B cell (primary cell): ENCODE measurements around the gene IRF8. TPM values are rescaled to one million over a fixed set of nuclear protein-coding genes. Genes with fewer than 3 reads are reported as not detected.

Source experiments
- ATAC-seq: fragments of 200-7000 bp; cut with Tn5 transposase; one replicate; pipeline ENCODE4 v1.10.0; 2021; ENCODE audit warnings: low read depth, mild to moderate bottlenecking, moderate number of reproducible peaks, moderate library complexity
- CTCF ChIA-PET: fragments of 350-600 bp; sonication (Branson Sonifier 250); formaldehyde crosslinking; loops from one replicate; lab custom pipeline; 2021; ENCODE audit warnings: antibody characterized with exemption, inconsistent platforms; lab: Charles Lee
- POLR2A ChIA-PET: fragments of 350-600 bp; sonication (Branson Sonifier 250); formaldehyde crosslinking; loops from one replicate; lab custom pipeline; 2021; ENCODE audit warnings: antibody characterized with exemption; lab: Charles Lee
- DNase-seq: peaks from one replicate; pipeline ENCODE4 v3.0.0; 2013
- H2AFZ ChIP-seq: 2 replicates; pipeline ENCODE4 v1.6.1; 2012; ENCODE audit warnings: mild to moderate bottlenecking, low read depth, low read length; ENCODE audit not compliant: insufficient read depth, poor library complexity, severe bottlenecking
- H3K27ac ChIP-seq, 2 donors: 1 replicate in 1 of 2; 2 replicates in 1 of 2; pipeline ENCODE4 v1.5.1; 2012 to 2013; ENCODE audit warnings: low read length in 2 of 2, mild to moderate bottlenecking in 2 of 2, moderate library complexity in 1 of 2
- H3K27me3 ChIP-seq, 4 experiments: fragments of 200-600 bp in 1 of 4; sonication (generic) in 1 of 4; replicated peaks in 1 of 4; 1 replicate in 2 of 4; 2 replicates in 2 of 4; pipeline versions ENCODE4 v1.6.1 to v1.7.0; 2013 to 2016; ENCODE audit warnings: low read length in 3 of 4, mild to moderate bottlenecking in 2 of 4, mixed read lengths in 1 of 4, moderate library complexity in 1 of 4; ENCODE audit not compliant: insufficient read depth in 4 of 4, control insufficient read depth in 3 of 4; ENCODE audit errors: control extremely low read depth in 1 of 4
- H3K36me3 ChIP-seq, 2 experiments: replicated peaks in 1 of 2; 1 replicate in 1 of 2; 2 replicates in 1 of 2; pipeline versions ENCODE4 v1.6.1 to v1.7.1; 2013; ENCODE audit warnings: low read length in 1 of 2; ENCODE audit not compliant: insufficient read depth in 2 of 2, control insufficient read depth in 1 of 2; ENCODE audit errors: control extremely low read depth in 1 of 2, extremely low read depth in 1 of 2
- H3K4me1 ChIP-seq, 2 donors: fragments of 200-600 bp in 1 of 2; sonication (generic) in 1 of 2; 1 replicate in 1 of 2; 2 replicates in 1 of 2; pipeline versions ENCODE4 v1.5.1 to v1.6.1; 2013 to 2017; ENCODE audit warnings: low read length in 2 of 2; ENCODE audit not compliant: control insufficient read depth in 2 of 2, insufficient read depth in 2 of 2
- H3K4me2 ChIP-seq: replicated peaks from 2 replicates; pipeline ENCODE3; 2012; ENCODE audit warnings: mild to moderate bottlenecking, low read depth, low read length; ENCODE audit not compliant: poor library complexity, severe bottlenecking
- H3K4me3 ChIP-seq, 5 experiments: fragments of 200-600 bp in 1 of 5; sonication (generic) in 1 of 5; 1 replicate in 3 of 5; 2 replicates in 2 of 5; pipeline versions ENCODE4 v1.5.1 to v1.7.0; 2011 to 2016; ENCODE audit warnings: low read length in 4 of 5, mild to moderate bottlenecking in 4 of 5, low read depth in 2 of 5, control low read depth in 1 of 5, moderate library complexity in 1 of 5; ENCODE audit not compliant: insufficient read depth in 1 of 5; ENCODE audit errors: control extremely low read depth in 1 of 5, extremely low read depth in 1 of 5
- H3K79me2 ChIP-seq: fragments of 200-600 bp; sonication (generic); one replicate; pipeline ENCODE4 v1.6.0; 2016; ENCODE audit warnings: low read length; ENCODE audit not compliant: control insufficient read depth, insufficient read depth
- H3K9ac ChIP-seq: fragments of 200-600 bp; sonication (generic); 2 replicates; pipeline ENCODE4 v1.6.1; 2017; ENCODE audit warnings: mild to moderate bottlenecking, low read length, moderate library complexity
- H3K9me3 ChIP-seq, 3 donors: one replicate each; pipeline versions ENCODE4 v1.6.1 to v1.7.1; 2013; ENCODE audit warnings: low read length in 2 of 3; ENCODE audit not compliant: control insufficient read depth in 2 of 3, insufficient read depth in 1 of 3; ENCODE audit errors: control extremely low read depth in 1 of 3
- H4K20me1 ChIP-seq: 2 replicates; pipeline ENCODE4 v1.6.0; 2012; ENCODE audit warnings: mild to moderate bottlenecking, low read length; ENCODE audit not compliant: insufficient read depth, control insufficient read depth, poor library complexity, severe bottlenecking
- H3K27ac Mint-ChIP-seq: one replicate; pipeline ENCODE4 v1.8.0; 2021; ENCODE audit warnings: mixed read lengths
- H3K27me3 Mint-ChIP-seq: one replicate; pipeline ENCODE4 v1.8.0; 2021; ENCODE audit warnings: mixed read lengths
- H3K4me1 Mint-ChIP-seq: one replicate; pipeline ENCODE4 v1.8.0; 2021; ENCODE audit warnings: mixed read lengths
- H3K4me3 Mint-ChIP-seq: one replicate; pipeline ENCODE4 v1.8.0; 2021; ENCODE audit warnings: mixed read lengths
- H3K9me3 Mint-ChIP-seq: one replicate; pipeline ENCODE4 v1.8.0; 2022; ENCODE audit warnings: mixed read lengths; ENCODE audit not compliant: insufficient read depth
- EZH2 ChIP-seq: IDR thresholded peaks from 2 replicates; pipeline ENCODE4 v1.6.1; 2012; ENCODE audit warnings: borderline replicate concordance, low read depth, mild to moderate bottlenecking, moderate library complexity, low read length; ENCODE audit not compliant: insufficient read depth, poor library complexity, severe bottlenecking
- WGBS: methylation state at CpG from one replicate; pipeline ENCODE4 v1.1.5; 2013; ENCODE audit warnings: missing lambda C conversion rate; ENCODE audit not compliant: insufficient coverage; 5-methylcytosine and 5-hydroxymethylcytosine counted together
- intact Hi-C: fragments of 100-400 bp; cut with micrococcal nuclease; formaldehyde crosslinking; loops from one replicate; pipeline ENCODE4 v1.10.0; 2022
- polyA plus RNA-seq: library from polyadenylated mRNA; depleted of rRNA; stranded (reverse); fragments of >200 nt; gene quantifications from 2 replicates; pipeline ENCODE4 v1.2.3, GENCODE V29; 2012
- total RNA-seq, 2 donors: library from RNA; stranded (reverse); fragments of 120-200 nt in 1 of 2; gene quantifications; 1 replicate in 1 of 2; 2 replicates in 1 of 2; pipeline versions ENCODE4 v1.2.3 to v1.2.4, GENCODE V29; 2013 to 2022
- TF ChIP-seq, protein P1 (sequence below): fragments of 200-600 bp; IDR thresholded peaks from one replicate; pipeline ENCODE4 v1.8.0; 2022; ENCODE audit warnings: antibody characterized with exemption, mild to moderate bottlenecking

The IRF8 gene
- total and polyA plus RNA-seq, 2 donors (not counting 1 experiment from before 2014, with no cell fraction given) = 309 to 332 TPM

DNA sequence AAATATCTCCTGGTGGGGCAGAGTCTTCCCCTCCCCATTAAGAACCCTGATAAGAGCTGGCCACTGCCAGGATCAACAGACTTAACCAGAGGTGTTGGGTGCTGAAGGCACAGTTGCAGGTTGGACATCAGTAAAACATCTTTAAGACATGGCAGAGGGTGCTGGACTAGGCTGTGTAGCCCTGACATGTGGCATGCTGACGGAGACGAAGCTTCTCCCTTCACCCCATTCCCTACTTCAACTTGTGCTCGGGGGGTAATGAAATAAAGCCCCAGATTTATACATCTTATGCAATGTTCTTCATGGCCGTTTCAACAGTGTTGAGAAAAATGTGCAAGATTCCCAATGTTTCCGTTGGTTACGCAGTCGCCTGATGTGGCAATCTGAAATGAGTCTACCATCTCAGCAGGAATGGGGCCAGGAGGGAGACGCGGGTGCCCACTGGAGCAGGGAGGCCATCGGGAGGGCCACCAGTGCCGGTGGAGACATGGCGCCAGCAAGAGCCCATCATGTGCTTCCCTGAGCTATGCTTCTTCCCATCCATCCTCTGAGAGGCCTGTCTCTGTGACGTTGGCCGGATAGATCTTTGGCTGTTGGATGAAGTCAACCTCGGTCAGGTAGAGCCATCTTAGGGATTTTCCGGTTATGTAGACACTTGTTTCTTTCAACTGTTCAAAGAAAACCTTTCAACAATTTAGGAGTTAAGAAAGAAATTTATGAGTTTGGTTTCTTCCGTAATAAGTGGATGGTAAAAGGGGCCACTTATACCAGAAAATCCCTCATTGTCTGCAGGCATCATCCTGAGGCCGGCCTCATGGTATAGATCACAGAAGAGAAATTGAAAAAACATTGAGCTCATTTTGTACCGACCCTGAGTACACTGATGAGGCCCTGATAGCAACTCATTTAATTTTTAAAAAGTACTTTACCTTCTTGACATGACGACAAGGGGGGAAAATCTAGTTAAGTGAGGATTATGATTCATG lies 6.4 kb downstream of the IRF8 start:
- no peaks in the 10 kb centered on the region for H3K9me3 ChIP-seq
- H3K36me3 ChIP-seq = peaks cover 4 to 96% of the 10 kb centered on the region in 2 experiments
- POLR2A ChIA-PET = interaction anchor here (1.5 kb wide), 1 partner anchor 13 kb away, joined by 3 read pairs; no protein-coding TSS in a partner anchor
- peaks cover 91 to 97% of the 10 kb centered on the region in 2 donors for H3K4me1 ChIP-seq
- peak overlapping the region; percentile 98 for H3K27ac Mint-ChIP-seq
- H3K4me1 Mint-ChIP-seq = peaks cover 95% of the 10 kb centered on the region
- intact Hi-C loops = no loop called here
- H3K4me3 ChIP-seq = peak overlapping the region in 3 of 5 experiments; percentile 11 to 99 (median 31)
- peaks cover 88% of the 10 kb centered on the region for H3K79me2 ChIP-seq
- ATAC-seq = no peak
- peak overlapping the region; percentile 92 for H3K4me3 Mint-ChIP-seq
- peaks cover 25% of the 10 kb centered on the region for H4K20me1 ChIP-seq
- CTCF ChIA-PET = interaction anchor here (0.7 to 13.7 kb wide), 6 partner anchors 11 to 110 kb away, joined by 3 to 143 read pairs (median 4); no protein-coding TSS in a partner anchor
- H3K27me3 ChIP-seq = no peaks in the 10 kb centered on the region
- no peaks in the 10 kb centered on the region for H3K27me3 Mint-ChIP-seq
- TF ChIP-seq, protein P1, sequence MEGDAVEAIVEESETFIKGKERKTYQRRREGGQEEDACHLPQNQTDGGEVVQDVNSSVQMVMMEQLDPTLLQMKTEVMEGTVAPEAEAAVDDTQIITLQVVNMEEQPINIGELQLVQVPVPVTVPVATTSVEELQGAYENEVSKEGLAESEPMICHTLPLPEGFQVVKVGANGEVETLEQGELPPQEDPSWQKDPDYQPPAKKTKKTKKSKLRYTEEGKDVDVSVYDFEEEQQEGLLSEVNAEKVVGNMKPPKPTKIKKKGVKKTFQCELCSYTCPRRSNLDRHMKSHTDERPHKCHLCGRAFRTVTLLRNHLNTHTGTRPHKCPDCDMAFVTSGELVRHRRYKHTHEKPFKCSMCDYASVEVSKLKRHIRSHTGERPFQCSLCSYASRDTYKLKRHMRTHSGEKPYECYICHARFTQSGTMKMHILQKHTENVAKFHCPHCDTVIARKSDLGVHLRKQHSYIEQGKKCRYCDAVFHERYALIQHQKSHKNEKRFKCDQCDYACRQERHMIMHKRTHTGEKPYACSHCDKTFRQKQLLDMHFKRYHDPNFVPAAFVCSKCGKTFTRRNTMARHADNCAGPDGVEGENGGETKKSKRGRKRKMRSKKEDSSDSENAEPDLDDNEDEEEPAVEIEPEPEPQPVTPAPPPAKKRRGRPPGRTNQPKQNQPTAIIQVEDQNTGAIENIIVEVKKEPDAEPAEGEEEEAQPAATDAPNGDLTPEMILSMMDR = no peak
- no peak for TF ChIP-seq EZH2
- no peak overlapping the region for H2AFZ ChIP-seq
- no peak for DNase-seq
- H3K9me3 Mint-ChIP-seq = no peaks in the 10 kb centered on the region
- peak overlapping the region; percentile 93 to 97 for H3K27ac ChIP-seq
- H3K4me2 ChIP-seq = peak overlapping the region; percentile 82
- 92% methylated on average over 9 of the region's 20 CpGs for WGBS
- H3K9ac ChIP-seq = peak overlapping the region; percentile 41
